ENCODE data around the gene KRTAP4-9. TPM values are rescaled to one million over a fixed set of nuclear protein-coding genes. Genes with fewer than 3 reads are reported as not detected.

KRTAP4-9 gene
- total RNA-seq, 1 experiment from 2014 or later = not detected

- no TSS peak for BruUV-seq (replicated peaks)
- peaks cover 3% of the 10 kb centered on the region for H3K4me1 Mint-ChIP-seq (ENCODE audit: low read depth, unreplicated experiment)
- CTCF ChIA-PET = no interaction called here
- no peaks in the 10 kb centered on the region for H3K27me3 Mint-ChIP-seq (ENCODE audit: unreplicated experiment)
- intact Hi-C loops (cut with micrococcal nuclease; ENCODE audit: unreplicated experiment) = no loop called here
- no peak overlapping the region for H3K4me3 Mint-ChIP-seq (ENCODE audit: low read depth, unreplicated experiment)
- TF ChIP-seq CTCF (IDR thresholded peaks at IDR 0.05; ENCODE audit: unreplicated experiment) = no peak
- no peak overlapping the region for H3K27ac Mint-ChIP-seq (ENCODE audit: unreplicated experiment)
- DNase-seq = no peak
- no peaks in the 10 kb centered on the region for H3K36me3 Mint-ChIP-seq (ENCODE audit: insufficient read depth, unreplicated experiment)
- H3K9me3 Mint-ChIP-seq (ENCODE audit: low read depth, unreplicated experiment) = no peaks in the 10 kb centered on the region
These were observed 48.7 kb downstream of the KRTAP4-9 start for GRCh38 chr17:41153856-41154255.

Other genes with a start within 250 kb of the KRTAP4-9 start
- 2.4 and 2.7 TPM in 2 replicates for gene KRT12, start 238.2 kb upstream of the KRTAP4-9 start, total RNA-seq (2022)
- gene KRT20, start 220.1 kb upstream of the KRTAP4-9 start, total RNA-seq (2022) = 0.66 and 1.7 TPM in 2 replicates
- 1,389 and 1,709 TPM in 2 replicates for gene KRT23, start 167.7 kb upstream of the KRTAP4-9 start, total RNA-seq (2022)
- gene KRT39, start 138.4 kb upstream of the KRTAP4-9 start, total RNA-seq (2022) = 0.44 TPM in 1 of 2 replicates, not detected in the other
- gene KRT40, start 121.1 kb upstream of the KRTAP4-9 start, total RNA-seq (2022) = not detected in 2 replicates
- gene KRTAP3-3, start 111.2 kb upstream of the KRTAP4-9 start, total RNA-seq (2022) = not detected in 2 replicates
- gene KRTAP3-2, start 105.5 kb upstream of the KRTAP4-9 start, total RNA-seq (2022) = not detected in 2 replicates
- not detected in 2 replicates for gene KRTAP3-1, start 96.3 kb upstream of the KRTAP4-9 start, total RNA-seq (2022)
- not detected in 2 replicates for gene KRTAP1-5, start 78.2 kb upstream of the KRTAP4-9 start, total RNA-seq (2022)
- not detected in 2 replicates for gene KRTAP1-4, start 75.2 kb upstream of the KRTAP4-9 start, total RNA-seq (2022)
- not detected in 2 replicates for gene KRTAP1-3, start 70.5 kb upstream of the KRTAP4-9 start, total RNA-seq (2022)
- gene KRTAP1-1, start 63.9 kb upstream of the KRTAP4-9 start, total RNA-seq (2022) = 10.2 and 15.9 TPM in 2 replicates
- not detected in 2 replicates for gene KRTAP2-1, start 58.1 kb upstream of the KRTAP4-9 start, total RNA-seq (2022)
- gene KRTAP2-2, start 50.2 kb upstream of the KRTAP4-9 start, total RNA-seq (2022) = not detected in 2 replicates
- 9.4 and 18.2 TPM in 2 replicates for gene KRTAP2-3, start 45.3 kb upstream of the KRTAP4-9 start, total RNA-seq (2022)
- gene KRTAP2-4, start 39.5 kb upstream of the KRTAP4-9 start, total RNA-seq (2022) = not detected in 2 replicates
- not detected in 2 replicates for gene KRTAP4-7, start 21.2 kb upstream of the KRTAP4-9 start, total RNA-seq (2022)
- not detected in 2 replicates for gene KRTAP4-8, start 7.2 kb upstream of the KRTAP4-9 start, total RNA-seq (2022)
- gene KRTAP4-16, start 3.2 kb upstream of the KRTAP4-9 start, total RNA-seq (2022) = not detected in 2 replicates
- gene KRTAP4-11, start 13.0 kb downstream of the KRTAP4-9 start, total RNA-seq (2022) = not detected in 2 replicates
- gene KRTAP4-12, start 18.8 kb downstream of the KRTAP4-9 start, total RNA-seq (2022) = not detected in 2 replicates
- gene KRTAP4-6, start 35.2 kb downstream of the KRTAP4-9 start, total RNA-seq (2022) = not detected in 2 replicates
- gene KRTAP4-5, start 44.4 kb downstream of the KRTAP4-9 start, total RNA-seq (2022) = not detected in 2 replicates
- gene KRTAP4-4, start 55.4 kb downstream of the KRTAP4-9 start, total RNA-seq (2022) = not detected in 2 replicates
- gene KRTAP4-3, start 62.8 kb downstream of the KRTAP4-9 start, total RNA-seq (2022) = not detected in 2 replicates
- gene KRTAP4-2, start 72.8 kb downstream of the KRTAP4-9 start, total RNA-seq (2022) = not detected in 2 replicates
- gene KRTAP4-1, start 79.5 kb downstream of the KRTAP4-9 start, total RNA-seq (2022) = not detected in 2 replicates
- gene KRTAP9-1, start 84.5 kb downstream of the KRTAP4-9 start, total RNA-seq (2022) = not detected in 2 replicates
- not detected in 2 replicates for gene KRTAP9-2, start 121.3 kb downstream of the KRTAP4-9 start, total RNA-seq (2022)
- gene KRTAP9-3, start 127.1 kb downstream of the KRTAP4-9 start, total RNA-seq (2022) = not detected in 2 replicates
- gene KRTAP9-8, start 132.6 kb downstream of the KRTAP4-9 start, total RNA-seq (2022) = not detected in 2 replicates
- gene KRTAP9-4, start 144.3 kb downstream of the KRTAP4-9 start, total RNA-seq (2022) = not detected in 2 replicates
- not detected in 2 replicates for gene KRTAP9-9, start 150.0 kb downstream of the KRTAP4-9 start, total RNA-seq (2022)
- gene KRTAP9-6, start 160.0 kb downstream of the KRTAP4-9 start, total RNA-seq (2022) = not detected in 2 replicates
- not detected in 2 replicates for gene KRTAP9-7, start 170.3 kb downstream of the KRTAP4-9 start, total RNA-seq (2022)
- gene KRTAP29-1, start 197.5 kb downstream of the KRTAP4-9 start, total RNA-seq (2022) = not detected in 2 replicates
- not detected in 2 replicates for gene KRTAP16-1, start 203.9 kb downstream of the KRTAP4-9 start, total RNA-seq (2022)
- not detected in 2 replicates for gene KRTAP17-1, start 210.3 kb downstream of the KRTAP4-9 start, total RNA-seq (2022)
- not detected in 2 replicates for gene KRT33A, start 245.4 kb downstream of the KRTAP4-9 start, total RNA-seq (2022)